Erythroblast (primary cell): ENCODE results near the gene FAM163A.

ENCODE experiments used
- GATA1 ChIP-seq: IDR thresholded peaks from 2 replicates; pipeline ENCODE4 v1.6.1; 2011; ENCODE audit warnings: low read depth, mild to moderate bottlenecking, control low read depth, low read length, moderate library complexity
- POLR2A ChIP-seq: IDR thresholded peaks from 2 replicates; pipeline ENCODE4 v1.6.1; 2011; ENCODE audit warnings: mild to moderate bottlenecking, low read length

DNA sequence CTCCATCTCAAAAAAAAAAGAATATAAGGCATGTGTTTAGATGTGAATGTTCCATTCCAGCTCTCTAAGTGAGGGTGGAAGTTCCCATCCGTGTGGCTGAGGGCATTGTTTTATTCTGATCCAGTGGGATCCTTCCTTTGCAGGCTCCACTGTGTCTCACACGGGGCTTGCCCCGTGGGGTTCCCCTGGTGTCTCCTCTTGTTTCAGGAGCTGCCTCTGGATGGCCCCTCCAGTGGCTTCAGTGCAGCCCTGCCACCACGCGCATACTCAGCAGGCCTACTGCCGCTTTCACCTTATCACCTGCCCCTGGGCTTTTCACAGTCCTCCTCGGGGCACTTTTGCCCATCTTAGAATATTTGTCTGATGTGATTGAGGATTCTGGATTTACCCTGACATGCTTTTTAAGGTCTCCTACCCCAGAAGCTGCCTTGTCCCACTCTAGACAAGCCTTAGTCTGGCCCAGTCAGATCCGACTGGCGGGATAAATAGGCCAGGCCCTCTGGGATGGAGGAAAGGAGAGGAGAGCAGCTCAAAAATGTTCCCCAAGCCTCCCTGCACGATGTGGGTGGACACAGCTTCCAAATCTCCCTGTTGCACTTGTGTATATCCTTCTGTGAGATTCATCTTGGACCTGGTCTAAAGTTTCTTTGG, 55.2 kb downstream of the FAM163A start:
- TF ChIP-seq POLR2A (no peak), GATA1 (no peak)
